NCI-H2081 treated with DMSO at 0.1 percent for 48 hours (cell line): Measurements from ENCODE around the gene HLA-DMA.

Experiments
- DNase-seq: peaks from one replicate; lab custom pipeline; 2025; lab: John Stamatoyannopoulos, UW

HLA-DMA gene

GRCh38 chr6:32932132-32932868, 20.6 kb downstream of the HLA-DMA start:
- no peak for DNase-seq

GRCh38 chr6:32931211-32931610, 21.7 kb downstream of the HLA-DMA start:
- DNase-seq: no peak

- no peak for DNase-seq
These were observed 30.8 kb downstream of the HLA-DMA start for GRCh38 chr6:32922083-32922482.

GRCh38 chr6:32920715-32921114, 32.2 kb downstream of the HLA-DMA start:
- no peak for DNase-seq

GRCh38 chr6:32912951-32913350, 39.9 kb downstream of the HLA-DMA start:
- no peak for DNase-seq

GRCh38 chr6:32908897-32909296, 44.0 kb downstream of the HLA-DMA start:
- DNase-seq: no peak

- DNase-seq: no peak
These were observed 46.4 kb downstream of the HLA-DMA start for GRCh38 chr6:32906539-32906938.

- DNase-seq: no peak
These were observed 47.8 kb downstream of the HLA-DMA start for GRCh38 chr6:32905078-32905477.

- no peak for DNase-seq
These were observed 48.9 kb downstream of the HLA-DMA start for GRCh38 chr6:32903952-32904351.
